ENCODE measurements around the gene SCTR. TPM values are rescaled to one million over a fixed set of nuclear protein-coding genes. Genes with fewer than 3 reads are reported as not detected.

Gene SCTR
- total and polyA plus RNA-seq, 2 donors (not counting 1 experiment from before 2014, with no cell fraction given): not detected

- H2AFZ ChIP-seq (ENCODE audit: insufficient read depth, low read depth, low read length, poor library complexity, severe bottlenecking): no peak overlapping the region
Measured at GRCh38 chr2:119476301-119477112, 47.8 kb downstream of the SCTR start.

More at GRCh38 chr2:119476301-119477112, 47.8 kb downstream of the SCTR start:
- Mint-ChIP-seq H3K9me3 (ENCODE audit: insufficient read depth) (no peaks in the 10 kb centered on the region), H3K4me1 (no peaks in the 10 kb centered on the region), H3K27me3 (peaks cover 16% of the 10 kb centered on the region), H3K27ac (no peak overlapping the region), H3K4me3 (no peak overlapping the region)
- 32% methylated on average over 20 of the region's 20 CpGs for WGBS (ENCODE audit: insufficient coverage)
- Histone ChIP-seq H3K9ac (ENCODE audit: low read length) (no peak overlapping the region), H3K4me2 (replicated peaks; ENCODE audit: low read depth, low read length, poor library complexity, severe bottlenecking) (no peak overlapping the region), H3K27me3 (replicated peaks in 1 of 4; ENCODE audit: control extremely low read depth in 1 of 4, control insufficient read depth in 3 of 4, insufficient read depth in 4 of 4, low read length in 3 of 4) (peaks cover 0 to 10% (median 2%) of the 10 kb centered on the region in 4 experiments), H3K36me3 (replicated peaks in 1 of 2; ENCODE audit: control extremely low read depth in 1 of 2, control insufficient read depth in 1 of 2, extremely low read depth in 1 of 2, insufficient read depth in 2 of 2, low read length in 1 of 2) (no peaks in the 10 kb centered on the region), H3K27ac (ENCODE audit: low read length in 2 of 2) (no peak overlapping the region), H3K4me1 (ENCODE audit: control insufficient read depth in 2 of 2, insufficient read depth in 2 of 2, low read length in 2 of 2) (no peaks in the 10 kb centered on the region), H3K9me3 (ENCODE audit: control extremely low read depth in 1 of 3, control insufficient read depth in 2 of 3, insufficient read depth in 1 of 3, low read length in 2 of 3) (no peaks in the 10 kb centered on the region), H3K4me3 (ENCODE audit: control extremely low read depth in 1 of 5, extremely low read depth in 1 of 5, insufficient read depth in 1 of 5, low read depth in 2 of 5, low read length in 4 of 5) (no peak overlapping the region), H3K79me2 (ENCODE audit: control insufficient read depth, insufficient read depth, low read length) (no peaks in the 10 kb centered on the region), H4K20me1 (ENCODE audit: control insufficient read depth, insufficient read depth, low read length, poor library complexity, severe bottlenecking) (no peaks in the 10 kb centered on the region)
- DNase-seq: peak; percentile 58
- TF ChIP-seq, protein P1, sequence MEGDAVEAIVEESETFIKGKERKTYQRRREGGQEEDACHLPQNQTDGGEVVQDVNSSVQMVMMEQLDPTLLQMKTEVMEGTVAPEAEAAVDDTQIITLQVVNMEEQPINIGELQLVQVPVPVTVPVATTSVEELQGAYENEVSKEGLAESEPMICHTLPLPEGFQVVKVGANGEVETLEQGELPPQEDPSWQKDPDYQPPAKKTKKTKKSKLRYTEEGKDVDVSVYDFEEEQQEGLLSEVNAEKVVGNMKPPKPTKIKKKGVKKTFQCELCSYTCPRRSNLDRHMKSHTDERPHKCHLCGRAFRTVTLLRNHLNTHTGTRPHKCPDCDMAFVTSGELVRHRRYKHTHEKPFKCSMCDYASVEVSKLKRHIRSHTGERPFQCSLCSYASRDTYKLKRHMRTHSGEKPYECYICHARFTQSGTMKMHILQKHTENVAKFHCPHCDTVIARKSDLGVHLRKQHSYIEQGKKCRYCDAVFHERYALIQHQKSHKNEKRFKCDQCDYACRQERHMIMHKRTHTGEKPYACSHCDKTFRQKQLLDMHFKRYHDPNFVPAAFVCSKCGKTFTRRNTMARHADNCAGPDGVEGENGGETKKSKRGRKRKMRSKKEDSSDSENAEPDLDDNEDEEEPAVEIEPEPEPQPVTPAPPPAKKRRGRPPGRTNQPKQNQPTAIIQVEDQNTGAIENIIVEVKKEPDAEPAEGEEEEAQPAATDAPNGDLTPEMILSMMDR (IDR thresholded peaks at IDR 0.05): peak; percentile 92
- TF ChIP-seq EZH2 (IDR thresholded peaks at IDR 0.05; ENCODE audit: borderline replicate concordance, insufficient read depth, low read depth, low read length, poor library complexity, severe bottlenecking): no peak
- ChIA-PET CTCF (interaction anchor here (0.6 to 3.3 kb wide), 13 partner anchors 10 to 1255 kb away, joined by 3 to 41 read pairs (median 4); no protein-coding TSS in a partner anchor), POLR2A (no interaction called here)
- intact Hi-C loops (cut with micrococcal nuclease): loop anchor here (5.0 kb wide), 1 partner anchor 254 kb away; the partner anchor contains the start of gene STEAP3
- peak; percentile 70 for ATAC-seq (ENCODE audit: low read depth)
